GM18909 (cell line): ENCODE measurements around the gene PDGFRB.
A peak's percentile ranks its signal among the peaks of the same experiment; 100 is the strongest.

Experiments
- ATAC-seq: cut with Tn5 transposase; IDR thresholded peaks from one replicate; pipeline ENCODE4 v1.9.1; 2021; ENCODE audit warnings: mild to moderate bottlenecking; ENCODE audit not compliant: unreplicated experiment, poor library complexity

The PDGFRB gene

DNA sequence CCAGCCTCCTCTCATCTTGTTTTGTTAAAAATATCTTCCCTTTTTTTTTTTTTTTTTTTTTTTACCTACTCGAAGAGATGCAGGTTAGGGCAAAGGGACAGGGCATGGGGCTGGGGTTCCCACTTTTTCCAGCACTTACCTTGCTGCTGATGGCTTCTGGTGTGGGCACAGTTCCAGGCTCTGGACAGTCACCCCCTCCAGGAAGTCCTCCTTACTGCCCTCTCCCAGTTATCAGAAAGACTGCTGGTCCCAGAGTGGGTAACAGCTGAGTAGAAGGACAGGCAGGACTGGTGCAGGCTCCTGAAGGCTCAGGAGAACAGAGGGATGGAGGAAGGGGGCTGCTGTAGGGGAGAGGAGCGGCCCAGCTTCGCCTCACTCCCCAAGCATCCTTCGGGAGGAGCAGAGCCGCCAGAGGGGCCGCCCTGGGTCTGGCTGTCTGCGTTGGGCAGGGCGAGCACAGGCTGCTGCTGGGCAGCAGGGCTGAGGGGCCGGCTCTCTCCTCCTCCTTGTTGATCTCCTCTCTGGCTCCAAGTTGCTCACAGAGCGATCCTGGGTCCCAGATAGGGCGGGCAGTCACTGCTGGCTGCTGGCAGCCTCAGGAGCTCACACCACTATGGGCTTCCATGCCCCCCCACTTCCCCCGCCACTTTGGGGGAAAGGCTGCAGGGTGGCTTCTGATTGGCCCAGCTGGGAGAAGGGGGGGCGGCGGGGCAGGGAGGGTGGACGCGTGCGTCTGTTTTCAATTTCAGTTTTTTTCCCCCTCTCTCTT is at the start of gene PDGFRB:
TSS of gene PDGFRB (minus strand) at position 588 of the 769 bp plus-strand sequence. CDS start 18,798 bp downstream, outside the sequence.
- ATAC-seq, result peak; percentile 64

DNA sequence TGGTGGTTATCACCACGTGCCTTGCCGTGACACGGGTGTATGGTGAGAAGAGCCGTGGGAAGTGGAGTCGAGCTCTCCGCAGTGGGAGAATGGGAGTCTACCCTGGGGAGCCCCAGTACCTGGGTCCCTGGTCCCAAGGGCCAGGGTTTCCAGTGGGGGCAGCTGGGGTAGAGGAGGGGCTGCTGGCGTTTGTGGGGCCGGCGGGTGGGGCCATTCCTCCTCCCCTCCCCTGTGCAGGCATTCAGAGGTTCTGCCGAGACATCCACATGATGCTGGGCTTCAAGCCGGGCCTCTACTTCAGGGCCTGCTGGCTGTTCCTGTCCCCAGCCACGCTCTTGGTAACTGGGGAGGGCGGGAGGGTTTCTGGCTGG is 48.9 kb upstream of the PDGFRB start:
- ATAC-seq, result no peak

DNA sequence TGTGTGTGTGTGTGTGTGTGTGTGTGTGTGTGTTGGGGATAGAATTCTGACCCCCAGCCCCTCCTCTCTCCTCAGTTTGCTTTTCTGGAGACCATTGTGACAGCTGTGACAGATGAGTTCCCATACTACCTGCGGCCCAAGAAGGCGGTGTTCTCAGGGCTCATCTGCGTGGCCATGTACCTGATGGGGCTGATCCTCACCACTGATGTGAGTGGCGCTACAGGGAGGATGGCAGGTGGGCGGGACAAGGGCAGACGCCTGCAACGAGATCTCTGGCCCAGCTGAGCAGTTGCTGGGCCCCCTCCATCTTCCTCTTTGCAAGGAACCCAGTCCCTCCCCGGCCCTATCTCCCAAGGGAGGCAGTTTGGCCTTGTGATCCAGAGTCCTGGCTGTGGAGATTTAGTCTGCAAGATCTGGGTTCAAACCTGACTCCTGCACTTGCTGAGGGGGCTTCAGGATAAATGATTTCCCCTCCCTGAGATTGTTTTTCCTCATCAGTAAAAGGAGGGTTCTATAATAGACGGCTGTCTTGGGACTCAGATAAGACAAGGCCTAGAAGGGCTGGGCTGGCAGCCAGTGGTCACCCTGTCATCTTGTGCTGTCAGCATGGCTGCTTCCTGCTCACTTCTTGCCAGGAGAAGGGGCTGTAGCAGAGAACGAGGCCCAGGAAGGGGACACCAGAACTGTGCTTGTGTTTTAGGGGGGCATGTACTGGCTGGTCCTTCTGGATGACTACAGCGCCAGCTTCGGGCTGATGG is 48.4 kb upstream of the PDGFRB start:
- ATAC-seq, result no peak

DNA sequence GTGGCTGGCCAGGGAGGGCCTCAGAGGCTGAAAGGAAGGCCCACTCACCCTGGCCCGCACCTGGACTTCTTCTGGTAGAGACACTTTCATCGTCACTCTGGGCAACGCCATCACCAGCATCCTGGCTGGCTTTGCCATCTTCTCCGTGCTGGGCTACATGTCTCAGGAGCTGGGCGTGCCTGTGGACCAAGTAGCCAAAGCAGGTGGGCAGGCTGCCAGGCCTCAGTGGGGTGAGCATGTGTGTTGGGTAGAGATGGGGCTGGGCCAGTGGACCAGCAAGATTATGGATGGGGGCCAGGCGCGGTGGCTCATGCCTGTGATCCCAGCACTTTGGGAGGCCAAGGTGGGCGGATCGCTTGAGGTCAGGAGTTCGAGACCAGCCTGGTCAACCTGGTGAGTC is 46.9 kb upstream of the PDGFRB start:
- ATAC-seq, result no peak

DNA sequence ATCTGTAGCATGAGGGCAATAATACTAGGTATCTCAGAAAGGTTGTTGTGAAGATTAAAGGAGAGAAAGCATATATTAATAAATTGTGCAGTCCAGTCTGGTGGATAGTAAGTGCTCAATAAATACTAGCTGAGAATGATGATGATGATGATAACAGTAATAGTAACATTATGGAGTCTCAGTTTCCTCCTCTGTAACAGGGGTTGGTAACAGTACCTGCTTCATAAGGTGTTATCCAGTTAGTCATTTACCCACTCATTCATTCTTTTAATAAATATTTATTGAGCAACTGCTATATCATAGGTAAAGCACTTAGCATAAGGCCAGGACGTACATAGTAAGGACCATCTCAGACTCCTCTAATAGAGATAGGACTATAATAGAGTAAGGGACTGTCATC is 41.8 kb upstream of the PDGFRB start:
- no peak for ATAC-seq

DNA sequence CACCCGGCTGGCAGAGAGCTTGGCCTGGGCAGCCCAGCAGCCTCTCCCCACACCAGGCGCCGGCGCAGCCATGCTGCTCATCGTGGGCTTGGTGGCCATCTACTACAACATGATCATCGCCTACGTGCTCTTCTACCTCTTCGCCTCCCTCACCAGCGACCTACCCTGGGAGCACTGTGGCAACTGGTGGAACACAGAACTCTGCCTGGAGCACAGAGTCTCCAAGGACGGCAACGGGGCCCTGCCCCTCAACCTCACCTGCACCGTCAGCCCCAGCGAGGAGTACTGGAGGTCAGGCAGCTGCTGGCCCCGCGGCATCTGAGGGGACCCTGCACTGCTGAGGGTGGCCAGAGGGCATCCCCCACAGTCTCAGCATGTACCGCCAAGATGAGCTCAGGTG is 41.3 kb upstream of the PDGFRB start:
- no peak for ATAC-seq

DNA sequence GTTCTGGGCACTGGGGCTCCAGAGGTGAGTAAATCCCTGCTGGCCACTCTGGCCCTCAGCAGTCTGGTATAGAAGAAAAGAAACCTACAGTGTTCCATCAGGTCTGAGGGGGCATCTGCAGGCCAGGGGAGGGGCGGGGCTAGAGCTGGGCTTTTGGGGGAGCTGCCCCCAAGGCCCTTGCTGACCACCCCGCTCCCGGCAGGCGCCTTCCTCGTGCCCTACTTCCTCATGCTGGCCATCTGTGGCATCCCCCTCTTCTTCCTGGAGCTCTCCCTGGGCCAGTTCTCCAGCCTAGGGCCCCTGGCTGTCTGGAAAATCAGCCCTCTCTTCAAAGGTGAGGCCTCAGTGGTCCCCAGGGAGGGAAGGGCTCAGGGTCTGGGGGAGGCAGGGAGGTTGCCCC is 40.9 kb upstream of the PDGFRB start:
- no peak for ATAC-seq

DNA sequence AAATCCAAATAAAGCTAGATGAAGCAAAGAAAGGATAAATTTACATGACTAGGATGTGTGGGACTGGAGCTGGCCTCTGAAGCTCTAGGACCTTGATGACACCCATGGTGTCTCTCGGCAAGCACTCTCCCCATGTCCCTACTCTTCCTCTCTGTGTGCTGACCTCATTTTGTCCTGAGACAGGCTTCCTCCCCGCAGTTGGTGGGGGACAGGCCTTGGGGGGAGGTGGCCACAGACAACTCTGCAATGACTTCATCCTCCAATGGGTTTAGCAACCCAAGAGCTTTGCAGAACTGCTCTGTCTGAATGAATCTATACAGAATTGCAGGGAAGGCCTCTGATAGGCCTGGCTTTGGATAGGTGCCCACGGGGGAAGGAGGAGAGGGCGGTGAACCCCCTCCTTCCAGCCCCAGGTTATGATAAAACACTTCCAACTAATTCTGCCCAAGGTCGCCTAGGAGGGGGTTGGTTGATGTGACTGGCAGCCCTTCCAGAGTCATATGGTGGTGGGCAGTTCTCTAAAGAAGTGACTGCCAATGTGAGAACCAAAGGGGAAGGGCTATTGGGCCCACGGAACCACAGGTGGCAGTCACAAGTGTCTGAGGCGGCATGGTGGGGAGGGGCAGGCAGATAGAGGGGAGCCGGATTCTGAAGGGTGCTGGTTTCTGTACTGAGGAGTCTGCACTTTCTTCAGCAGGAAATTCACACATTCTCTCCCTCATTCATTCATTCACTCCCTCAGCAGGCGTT is 40.3 kb upstream of the PDGFRB start:
- ATAC-seq, result no peak

DNA sequence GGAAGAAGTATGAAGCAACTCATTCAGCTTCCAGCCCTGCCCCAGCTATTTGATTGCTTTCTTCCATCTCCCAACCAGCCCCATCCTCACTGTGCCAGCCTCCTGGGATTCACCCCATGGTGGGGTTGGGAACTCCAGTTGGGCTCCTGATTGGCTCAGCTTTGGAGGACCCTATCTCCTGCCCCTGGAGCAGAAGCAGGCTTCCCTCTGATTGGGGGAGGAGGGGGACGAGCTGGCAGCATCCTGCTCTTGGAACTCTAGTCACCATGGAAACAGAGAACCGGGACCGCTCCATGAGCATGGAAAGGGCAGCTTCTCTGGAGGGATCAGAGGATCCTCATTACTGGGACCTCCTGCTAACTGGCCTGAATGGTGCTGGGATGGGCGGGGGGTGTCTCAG is 36.8 kb upstream of the PDGFRB start:
- no peak for ATAC-seq

DNA sequence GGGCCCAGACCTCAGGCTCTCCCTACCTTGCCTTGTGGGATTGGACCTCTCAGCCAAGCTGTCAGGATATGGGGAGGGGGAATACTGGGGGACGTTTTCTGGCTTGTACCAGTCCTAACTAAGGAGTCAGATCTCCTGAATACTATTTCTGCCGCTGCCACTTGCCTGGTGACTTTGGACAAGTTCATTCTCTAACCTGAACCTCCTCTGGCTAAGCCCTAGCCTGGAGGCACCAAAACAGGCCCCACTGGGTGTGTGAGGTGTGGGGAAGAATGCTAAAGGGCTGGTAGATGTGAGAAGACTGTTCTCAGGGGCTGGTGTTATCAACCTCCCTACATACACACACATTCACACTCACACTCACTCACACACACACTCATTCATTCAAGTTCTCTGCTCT is 35.3 kb upstream of the PDGFRB start:
- ATAC-seq, result no peak

DNA sequence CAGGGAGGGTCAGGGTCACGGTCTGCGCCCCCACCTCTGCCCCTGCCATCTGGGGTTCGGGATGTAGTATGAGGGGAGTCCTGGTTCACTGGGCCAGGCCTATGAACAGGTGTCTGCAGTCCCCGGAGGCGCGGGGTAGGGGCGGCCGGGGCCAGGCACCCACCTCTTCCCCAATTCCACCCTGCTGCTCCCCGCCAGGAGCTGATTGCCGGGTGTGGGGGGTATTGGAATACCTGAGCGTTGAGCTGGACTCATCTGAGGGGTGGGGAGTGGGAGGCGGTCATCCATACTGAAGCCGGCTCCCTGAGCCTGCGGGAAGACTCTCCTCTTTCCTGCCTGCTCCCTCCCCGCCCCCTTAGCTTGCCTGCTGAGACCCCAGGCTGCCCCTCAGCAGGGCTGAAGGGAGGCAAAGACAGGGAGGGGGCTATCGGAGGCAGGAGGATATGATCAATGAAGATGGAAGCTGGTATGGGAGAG is 34.9 kb upstream of the PDGFRB start:
- ATAC-seq, result no peak

DNA sequence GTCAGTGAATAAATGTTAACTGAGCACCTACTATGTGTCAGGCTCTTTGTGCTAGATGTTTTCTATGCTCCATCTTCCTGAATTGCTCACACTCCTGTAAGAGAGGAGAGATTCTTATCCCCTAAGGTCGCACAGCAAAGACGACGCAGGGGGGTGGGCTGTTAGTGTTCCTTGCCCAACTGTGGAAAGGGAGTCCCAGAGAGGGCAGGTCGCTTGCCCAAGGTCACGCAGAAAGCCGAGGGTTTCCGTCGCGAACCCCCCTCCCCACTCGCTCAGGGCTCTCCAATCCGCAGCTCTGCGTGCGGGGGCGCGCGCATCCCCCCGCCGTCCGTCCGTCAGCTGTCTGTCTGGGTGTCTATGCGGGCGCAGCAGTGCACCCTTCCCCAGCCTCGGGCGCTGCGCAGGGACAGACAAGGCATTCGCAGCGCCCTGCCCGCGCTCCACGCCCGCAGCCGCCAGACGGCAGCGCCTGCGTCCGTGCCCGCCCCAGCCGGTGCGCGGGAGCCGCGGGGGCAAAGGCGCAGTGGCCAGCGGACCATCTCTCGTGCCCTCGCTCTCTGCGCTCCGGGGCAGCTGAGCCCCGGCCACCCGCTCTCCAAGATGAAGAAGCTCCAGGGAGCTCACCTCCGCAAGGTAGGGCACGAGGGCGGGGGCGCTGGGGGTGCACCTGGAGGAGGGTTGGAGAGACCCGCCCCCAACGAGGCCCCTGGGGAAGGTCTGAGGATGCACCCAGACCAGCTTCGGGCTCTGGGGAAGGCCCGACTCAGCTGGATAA is 34.3 kb upstream of the PDGFRB start, which contains the start of gene SLC6A7:
TSS of gene SLC6A7 (plus strand) at position 335 of the 775 bp plus-strand sequence. CDS start at position 601, 266 bp downstream.
- no peak for ATAC-seq

DNA sequence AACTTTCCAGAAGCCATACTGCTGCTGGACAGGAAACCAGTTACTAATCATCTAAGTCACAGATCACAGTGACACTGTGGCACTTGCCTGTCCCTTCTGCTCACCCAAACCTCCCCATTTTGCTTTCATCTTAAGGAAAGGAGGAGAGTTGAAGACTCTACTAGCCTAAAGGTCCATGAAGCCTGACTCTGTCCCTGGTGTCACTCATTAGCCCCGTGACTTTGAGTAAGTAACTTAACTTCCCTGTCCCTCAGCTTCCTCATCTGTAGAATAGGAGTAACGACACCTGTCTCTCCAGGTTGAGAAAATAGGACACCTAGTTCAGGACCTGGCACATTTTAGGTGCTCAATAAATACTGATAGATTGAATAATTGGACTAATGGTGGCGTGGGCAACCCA is 33.7 kb upstream of the PDGFRB start:
- ATAC-seq, result no peak

DNA sequence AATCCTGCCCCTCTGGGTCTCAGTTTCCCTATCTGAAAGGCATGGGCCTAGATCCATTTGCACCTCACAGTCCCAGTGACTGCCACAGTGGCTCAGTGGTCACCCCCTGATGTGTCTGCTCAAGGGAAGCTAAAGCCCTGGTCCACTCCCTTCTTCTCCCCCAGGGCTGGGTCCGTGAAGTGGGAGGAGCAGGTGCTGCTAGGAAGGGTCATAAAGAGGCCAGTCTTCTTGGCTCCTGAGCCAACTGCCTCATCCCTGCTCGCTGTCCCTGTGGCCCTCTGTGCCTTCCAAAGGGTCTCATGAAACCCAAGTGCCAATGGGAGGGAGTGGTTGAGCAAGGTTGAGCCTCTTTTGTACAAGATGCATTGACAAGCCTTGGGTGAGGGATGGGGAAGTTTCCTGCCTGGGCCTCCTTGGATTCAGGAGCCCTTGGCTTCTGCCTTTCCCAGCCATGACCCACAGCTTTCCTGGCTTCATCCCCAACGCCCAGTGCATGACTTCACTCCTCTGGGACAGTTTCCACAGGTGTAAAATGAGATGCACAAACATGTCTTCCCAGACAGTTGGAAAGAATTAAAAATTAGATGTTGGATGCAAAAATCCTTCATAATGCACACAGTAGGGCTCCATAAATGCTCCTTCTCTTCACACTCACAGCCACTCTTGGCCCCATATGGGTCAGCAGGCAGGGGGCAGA is 32.6 kb upstream of the PDGFRB start:
- ATAC-seq, result no peak

DNA sequence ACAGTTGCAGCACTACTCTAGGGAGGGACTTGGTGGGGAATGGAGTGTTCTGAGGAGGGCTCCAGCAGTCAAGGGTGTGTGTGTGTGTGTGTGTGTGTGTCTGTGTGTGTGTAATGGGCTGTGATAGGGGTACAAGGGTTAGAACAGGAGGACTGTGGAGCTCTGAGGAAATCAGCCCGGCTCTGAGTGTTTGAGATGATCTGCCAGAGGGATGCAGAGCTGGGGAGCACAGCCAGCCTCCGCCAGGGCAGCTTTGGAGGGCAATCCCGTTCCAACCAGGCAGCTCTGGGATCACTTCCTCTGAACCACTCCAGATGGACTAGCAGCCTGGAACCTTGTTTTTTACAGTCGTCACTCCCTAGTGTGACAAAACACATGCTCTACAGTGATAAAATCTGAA is 31.3 kb upstream of the PDGFRB start:
- ATAC-seq, result no peak

DNA sequence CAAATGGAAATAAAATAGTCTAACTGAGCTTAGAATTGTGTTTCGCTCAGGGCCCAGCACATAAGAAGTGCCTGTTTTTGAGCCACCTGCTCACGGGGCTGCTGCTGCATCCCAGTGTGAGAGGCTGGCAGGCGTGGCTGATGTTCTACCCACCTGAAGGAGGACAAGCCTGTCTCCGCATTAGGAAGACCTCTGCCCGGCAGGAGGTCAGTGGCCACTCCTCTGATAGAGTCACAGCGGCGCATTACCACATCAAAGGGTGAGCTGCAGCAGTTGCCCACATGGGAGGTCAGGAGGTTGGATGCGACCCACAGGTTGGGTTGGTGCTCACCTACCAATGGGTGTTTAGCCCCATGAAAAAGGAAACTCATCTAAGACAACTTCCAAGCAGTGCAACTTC is 30.5 kb upstream of the PDGFRB start:
- ATAC-seq, result no peak

DNA sequence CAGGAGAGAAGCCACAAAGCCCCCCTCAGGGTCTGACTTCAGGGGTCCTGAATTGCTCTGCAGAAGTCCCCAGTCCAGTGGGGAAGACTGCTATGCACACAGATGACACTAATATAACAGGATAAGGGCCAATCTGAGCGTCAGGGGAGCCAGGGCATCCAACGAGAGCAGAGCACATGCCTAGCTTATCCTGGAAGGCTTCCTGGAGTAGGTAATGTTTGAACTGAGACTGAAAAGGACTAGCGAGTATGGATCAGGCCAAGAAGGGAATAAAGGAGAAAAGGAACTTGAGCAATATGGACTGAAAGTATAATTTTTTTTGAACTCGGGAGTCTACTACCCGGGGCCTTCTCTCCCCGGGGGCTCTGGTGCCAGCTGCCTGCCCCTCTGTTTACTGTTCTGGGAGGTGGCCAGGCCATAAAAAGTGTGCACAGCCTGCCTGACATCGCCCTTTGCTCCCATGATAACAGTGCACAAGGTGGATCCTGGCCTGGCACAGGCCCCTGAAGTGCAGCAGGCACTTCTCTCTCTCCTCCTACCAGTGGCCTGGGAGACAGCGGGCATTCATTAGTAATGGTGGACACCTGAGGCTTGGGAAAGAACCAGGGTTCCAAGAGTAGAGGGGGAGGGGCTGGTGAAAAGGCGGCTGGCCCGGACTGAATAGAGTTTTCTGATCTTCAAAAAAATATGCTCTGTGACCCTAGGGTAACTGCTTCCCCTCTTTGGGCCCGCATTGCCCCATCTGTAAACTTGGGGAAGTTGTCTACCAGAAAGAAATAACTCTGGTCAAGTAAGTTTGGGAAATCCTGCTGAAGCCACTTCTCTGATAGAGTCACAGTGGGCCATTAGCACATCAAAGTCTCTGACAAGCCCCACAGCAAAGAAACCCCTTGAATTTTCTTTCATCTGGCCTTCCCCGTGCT is 29.6 kb upstream of the PDGFRB start:
- ATAC-seq, result no peak

DNA sequence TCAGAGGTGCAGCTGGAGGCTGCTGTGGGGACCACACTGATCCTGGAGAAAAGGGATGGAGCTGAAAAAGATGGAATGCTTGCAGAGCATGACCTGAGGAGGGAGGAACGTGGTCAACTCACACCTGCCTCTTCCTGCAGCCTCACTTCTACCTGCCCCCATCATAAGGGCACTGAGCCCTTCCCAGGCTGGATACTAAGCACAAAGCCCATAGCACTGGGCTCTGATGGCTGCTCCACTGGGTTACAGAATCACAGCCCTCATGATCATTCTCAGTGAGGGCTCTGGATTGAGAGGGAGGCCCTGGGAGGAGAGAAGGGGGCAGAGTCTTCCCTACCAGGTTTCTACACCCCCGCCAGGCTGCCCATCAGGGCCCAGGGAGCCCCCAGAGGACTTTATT is 28.4 kb upstream of the PDGFRB start:
- ATAC-seq, result no peak

DNA sequence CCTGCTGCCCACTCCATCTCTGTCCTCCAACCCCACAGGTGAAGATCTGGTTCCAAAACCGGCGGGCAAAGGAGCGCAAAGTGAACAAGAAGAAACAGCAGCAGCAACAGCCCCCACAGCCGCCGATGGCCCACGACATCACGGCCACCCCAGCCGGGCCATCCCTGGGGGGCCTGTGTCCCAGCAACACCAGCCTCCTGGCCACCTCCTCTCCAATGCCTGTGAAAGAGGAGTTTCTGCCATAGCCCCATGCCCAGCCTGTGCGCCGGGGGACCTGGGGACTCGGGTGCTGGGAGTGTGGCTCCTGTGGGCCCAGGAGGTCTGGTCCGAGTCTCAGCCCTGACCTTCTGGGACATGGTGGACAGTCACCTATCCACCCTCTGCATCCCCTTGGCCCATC is 27.8 kb upstream of the PDGFRB start:
- no peak for ATAC-seq
